Measurements from ENCODE around the gene MIA2.

Gene MIA2

DNA sequence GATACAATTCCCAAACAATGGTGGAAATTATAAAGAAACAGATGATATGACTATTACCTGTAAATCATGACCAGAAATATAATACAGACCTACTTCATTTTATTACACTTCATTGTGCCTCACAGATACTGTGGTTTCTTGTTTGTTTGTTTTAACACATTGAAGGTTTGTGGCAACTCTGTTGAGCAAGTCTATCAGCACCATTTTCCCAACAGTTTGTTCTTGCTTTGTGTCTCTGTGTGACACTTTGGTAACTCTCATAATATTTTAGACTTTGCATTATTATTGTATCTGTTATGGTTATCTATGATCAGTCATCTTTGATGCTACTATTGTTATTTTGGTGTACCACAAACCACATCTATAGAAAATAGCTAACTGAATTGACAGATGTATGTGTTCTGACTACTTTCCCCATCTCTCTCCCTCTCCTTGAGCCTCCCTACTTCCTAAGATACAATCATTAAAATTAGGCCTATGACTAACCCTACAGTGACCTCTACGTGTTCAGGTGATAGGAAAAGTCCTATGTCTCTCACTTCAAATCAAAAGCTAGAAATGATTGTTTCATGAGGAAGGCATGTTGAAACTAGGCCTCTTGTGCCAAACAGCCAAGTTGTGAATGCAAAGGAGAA, 149.4 kb downstream of the MIA2 start:
- TF ChIP-seq GATA3 (IDR thresholded peaks at IDR 0.05; ENCODE audit: low read depth, low read length), result no peak
- no peak for TF ChIP-seq GATA2 (IDR thresholded peaks at IDR 0.05; ENCODE audit: low read depth, low read length)

DNA sequence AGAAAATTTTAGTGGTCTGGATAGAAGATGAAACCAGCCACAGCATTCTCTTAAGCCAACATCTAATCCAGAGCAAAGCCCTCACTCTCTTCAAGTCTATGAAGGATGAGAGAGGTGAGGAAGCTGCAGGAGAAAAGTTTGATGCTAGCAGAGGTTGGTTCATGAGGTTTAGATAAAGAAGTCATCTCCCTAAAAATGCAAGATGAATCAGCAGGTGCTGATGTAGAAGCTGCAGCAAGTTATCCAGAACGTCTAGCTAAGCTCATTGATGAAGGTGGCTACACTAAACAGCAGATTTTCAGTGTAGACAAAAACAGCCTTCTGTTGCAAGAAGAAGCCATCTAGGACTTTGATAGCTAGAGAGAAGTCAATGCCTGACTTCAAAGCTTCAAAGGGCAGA, 150.0 kb downstream of the MIA2 start:
- TF ChIP-seq GATA3 (IDR thresholded peaks at IDR 0.05; ENCODE audit: low read depth, low read length) (no peak), GATA2 (IDR thresholded peaks at IDR 0.05; ENCODE audit: low read depth, low read length) (no peak)

- TF ChIP-seq GATA2 (IDR thresholded peaks at IDR 0.05; ENCODE audit: low read depth, low read length), result no peak
- TF ChIP-seq GATA3 (IDR thresholded peaks at IDR 0.05; ENCODE audit: low read depth, low read length), result no peak
Observed at GRCh38 chr14:39384177-39384576, 150.5 kb downstream of the MIA2 start.

- TF ChIP-seq GATA3 (IDR thresholded peaks at IDR 0.05; ENCODE audit: low read depth, low read length) (no peak), GATA2 (IDR thresholded peaks at IDR 0.05; ENCODE audit: low read depth, low read length) (no peak)
Observed at GRCh38 chr14:39393289-39393688, 159.6 kb downstream of the MIA2 start.

- no peak for TF ChIP-seq GATA3 (IDR thresholded peaks at IDR 0.05; ENCODE audit: low read depth, low read length)
- TF ChIP-seq GATA2 (IDR thresholded peaks at IDR 0.05; ENCODE audit: low read depth, low read length), result no peak
Observed at GRCh38 chr14:39395555-39396254, 162.0 kb downstream of the MIA2 start.

DNA sequence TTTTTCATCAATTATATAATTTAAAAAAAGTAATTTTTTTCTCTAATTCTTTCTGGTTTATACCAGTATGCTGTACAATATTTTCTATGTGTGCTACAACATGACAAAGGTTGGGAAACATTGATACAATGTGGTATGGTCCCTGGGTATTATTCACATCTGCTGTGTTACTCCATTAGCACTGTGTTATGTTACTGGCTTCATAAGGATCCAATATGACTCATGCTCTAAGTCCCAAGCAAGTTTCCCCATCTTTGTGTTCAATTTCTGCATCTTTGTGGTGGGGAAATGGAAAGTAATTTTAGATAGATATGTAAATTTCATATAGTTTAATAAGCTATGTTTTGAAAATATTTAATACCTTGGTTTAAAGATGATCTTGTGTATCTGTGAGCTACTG, 162.7 kb downstream of the MIA2 start:
- TF ChIP-seq GATA3 (IDR thresholded peaks at IDR 0.05; ENCODE audit: low read depth, low read length) (no peak), GATA2 (IDR thresholded peaks at IDR 0.05; ENCODE audit: low read depth, low read length) (no peak)

DNA sequence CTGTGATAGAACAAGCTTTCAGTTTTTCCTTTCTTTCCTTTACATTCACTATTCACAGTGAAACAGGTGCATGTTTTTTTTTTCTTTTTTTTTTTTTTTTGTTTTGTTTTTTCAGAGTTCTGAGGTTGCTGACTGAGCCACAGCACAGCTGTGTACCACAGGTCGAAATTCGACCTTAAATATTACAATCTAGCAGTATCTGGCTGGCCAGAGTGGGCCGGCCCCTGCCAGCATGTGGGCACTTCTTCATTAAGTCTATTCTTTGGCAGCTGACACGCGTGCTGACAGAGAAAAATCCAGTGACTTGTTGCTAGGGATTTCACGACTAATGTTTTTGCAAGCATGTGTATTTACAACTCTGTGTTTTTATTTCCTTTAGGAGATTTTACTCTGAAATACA, 164.7 kb downstream of the MIA2 start:
- TF ChIP-seq GATA2 (IDR thresholded peaks at IDR 0.05; ENCODE audit: low read depth, low read length) (no peak), GATA3 (IDR thresholded peaks at IDR 0.05; ENCODE audit: low read depth, low read length) (no peak)

DNA sequence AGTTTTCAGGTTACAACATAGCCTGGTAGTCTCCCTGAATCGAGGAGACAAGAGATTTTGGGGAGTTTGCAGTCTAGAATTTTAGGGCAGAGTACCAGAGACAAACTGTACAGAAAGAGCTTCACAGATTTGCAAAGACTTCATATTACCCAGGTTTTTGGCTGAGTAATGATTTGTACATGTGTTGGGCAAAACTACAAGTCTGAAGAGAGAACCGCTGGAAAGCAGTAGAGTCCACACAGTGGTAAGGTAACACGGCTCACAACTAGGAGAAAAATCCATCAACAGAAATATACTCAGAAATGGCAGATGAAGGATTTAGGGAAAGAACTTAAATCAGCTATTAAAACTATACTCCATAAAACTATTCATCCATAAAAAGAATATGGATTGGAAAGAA, 172.8 kb downstream of the MIA2 start:
- no peak for TF ChIP-seq GATA3 (IDR thresholded peaks at IDR 0.05; ENCODE audit: low read depth, low read length)
- TF ChIP-seq GATA2 (IDR thresholded peaks at IDR 0.05; ENCODE audit: low read depth, low read length), result no peak

- TF ChIP-seq GATA3 (IDR thresholded peaks at IDR 0.05; ENCODE audit: low read depth, low read length) (no peak), GATA2 (IDR thresholded peaks at IDR 0.05; ENCODE audit: low read depth, low read length) (no peak)
Observed at GRCh38 chr14:39416072-39416471, 182.4 kb downstream of the MIA2 start.

GRCh38 chr14:39417014-39417413, 183.3 kb downstream of the MIA2 start:
- no peak for TF ChIP-seq GATA3 (IDR thresholded peaks at IDR 0.05; ENCODE audit: low read depth, low read length)
- TF ChIP-seq GATA2 (IDR thresholded peaks at IDR 0.05; ENCODE audit: low read depth, low read length), result no peak

GRCh38 chr14:39419272-39419671, 185.6 kb downstream of the MIA2 start:
- TF ChIP-seq GATA2 (IDR thresholded peaks at IDR 0.05; ENCODE audit: low read depth, low read length), result no peak
- no peak for TF ChIP-seq GATA3 (IDR thresholded peaks at IDR 0.05; ENCODE audit: low read depth, low read length)

DNA sequence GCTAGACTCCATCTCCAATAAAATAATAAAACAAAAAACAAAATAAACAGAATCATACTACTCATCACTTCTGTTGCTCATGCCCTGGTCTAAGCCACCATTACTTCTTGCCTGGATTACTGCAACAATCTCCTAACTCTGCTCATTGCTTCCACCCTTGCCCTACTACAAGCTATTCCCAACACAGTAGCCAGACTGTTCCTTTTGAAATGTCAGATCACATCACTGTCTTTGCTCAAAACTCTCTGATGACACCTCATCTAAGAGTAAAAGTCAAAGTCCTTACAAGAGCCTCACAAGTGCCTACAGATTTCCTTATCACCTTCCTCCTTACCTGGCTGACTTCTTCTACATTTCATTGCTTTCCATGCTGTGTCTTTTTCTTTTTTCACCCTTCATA, 188.5 kb downstream of the MIA2 start:
- no peak for TF ChIP-seq GATA2 (IDR thresholded peaks at IDR 0.05; ENCODE audit: low read depth, low read length)
- no peak for TF ChIP-seq GATA3 (IDR thresholded peaks at IDR 0.05; ENCODE audit: low read depth, low read length)

- TF ChIP-seq GATA2 (IDR thresholded peaks at IDR 0.05; ENCODE audit: low read depth, low read length), result no peak
- TF ChIP-seq GATA3 (IDR thresholded peaks at IDR 0.05; ENCODE audit: low read depth, low read length), result no peak
Observed at GRCh38 chr14:39423793-39424192, 190.1 kb downstream of the MIA2 start.

DNA sequence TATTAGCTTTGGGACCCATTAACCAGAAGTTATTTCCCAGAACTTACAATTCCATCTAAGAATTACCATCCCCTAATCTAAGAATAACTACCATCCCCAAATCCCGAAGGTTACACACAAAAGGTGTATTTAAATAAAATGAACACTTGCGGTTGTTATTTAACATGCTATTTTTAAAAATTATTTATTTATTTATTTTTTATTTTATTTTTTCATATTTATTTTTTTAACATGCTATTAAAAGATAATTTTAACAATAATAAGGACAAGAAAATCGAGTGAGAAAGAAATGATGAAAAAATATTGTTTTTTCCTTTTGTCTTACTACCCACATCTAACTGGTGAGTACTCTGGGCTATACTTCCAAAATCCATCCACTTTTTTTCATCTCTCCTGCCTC, 192.2 kb downstream of the MIA2 start:
- TF ChIP-seq GATA3 (IDR thresholded peaks at IDR 0.05; ENCODE audit: low read depth, low read length), result no peak
- TF ChIP-seq GATA2 (IDR thresholded peaks at IDR 0.05; ENCODE audit: low read depth, low read length), result no peak

GRCh38 chr14:39426605-39427004, 192.9 kb downstream of the MIA2 start:
- TF ChIP-seq GATA2 (IDR thresholded peaks at IDR 0.05; ENCODE audit: low read depth, low read length), result no peak
- TF ChIP-seq GATA3 (IDR thresholded peaks at IDR 0.05; ENCODE audit: low read depth, low read length), result no peak
